Heart left ventricle (tissue), 13 donors: ENCODE results near the gene ADGRL3.

Experiments
- CTCF ChIP-seq, 12 donors: fragments of 200-600 bp; sonication (generic) in 4 of 12; IDR thresholded peaks; one replicate each; pipeline versions ENCODE4 v1.5.0 to v1.8.0; 2018 to 2022; ENCODE audit warnings: antibody characterized with exemption in 12 of 12, mild to moderate bottlenecking in 5 of 12
- POLR2A ChIP-seq, 2 donors: fragments of 450-650 bp; IDR thresholded peaks; one replicate each; pipeline ENCODE4 v1.6.1; 2017; ENCODE audit warnings: antibody characterized with exemption in 2 of 2, mild to moderate bottlenecking in 2 of 2, moderate library complexity in 2 of 2
- donor health status: ischemic (EF 13 %, LVEDD 7.1; RV severe dilation, severe dysfunction).
- donor health status: DM: no; HTN: yes; CAD: no.
- donor health status: DM: no; HTN: no; CAD: no.
- donor health status: ischemic (EF 25% LVEDD 6.9; RV normal size, moderate dysfunction).
- donor health status: ischemic (EF 25% LVEDD 5.7; RV mildly dilated, moderate dysfunction).
- donor health status: ischemic (EF 35%, LVEDD 5.7; RV mildly dilated, moderate dysfunction).
- donor health status: nonischemic (EF 11% LVEDD 7.7; RV severe dilation, severe dysfunction).
- donor health status: DM: yes; HTN: yes; CAD: no.
- donor health status: PGD.
- donor health status: ischemic (EF 29% LVEDD 5.4; RV normal size, mild dysfunction).
- donor health status: nonischemic (EF 23%, LVEDD 6.1; RV moderate dilation, normal function).

DNA sequence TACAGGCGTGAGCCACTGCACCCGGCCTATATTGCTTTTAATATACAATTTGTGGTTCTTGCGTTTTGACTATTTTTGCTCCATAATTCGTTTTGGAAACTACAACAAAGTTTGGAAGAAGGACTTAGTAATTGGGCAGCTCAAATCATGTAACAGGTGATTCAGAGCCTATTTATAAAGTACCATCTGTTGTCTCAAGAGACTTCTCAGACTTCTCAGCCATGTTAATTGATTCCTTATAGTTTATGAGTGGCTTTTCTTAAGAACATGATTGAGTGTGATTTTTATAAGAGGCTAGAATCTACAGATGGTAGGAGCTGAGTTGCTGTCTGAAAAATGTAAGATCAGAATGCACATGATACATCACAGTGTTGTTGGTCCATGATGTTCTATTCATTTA, 240.2 kb downstream of the ADGRL3 start:
- TF ChIP-seq CTCF (IDR thresholded peaks at IDR 0.05): no peak
- TF ChIP-seq POLR2A (IDR thresholded peaks at IDR 0.05): no peak
